Keratinocyte (primary cell): ENCODE results near the gene ELF1. TPM values are rescaled to one million over a fixed set of nuclear protein-coding genes. Genes with fewer than 3 reads are reported as not detected.

ENCODE experiments used
- DNase-seq: peaks from one replicate; pipeline ENCODE4 v3.0.0-alpha.2; 2011; ENCODE audit warnings: low read depth, missing footprints, low spot score
- FAIRE-seq: peaks from 2 replicates; lab custom pipeline; 2011; peaks lifted over from hg19 to GRCh38; lab: Jason Lieb, UNC
- H2AFZ ChIP-seq: 2 replicates; pipeline ENCODE4 v1.6.0; 2012; ENCODE audit warnings: low read length, control low read depth, inconsistent platforms; ENCODE audit not compliant: control insufficient read depth
- H3K27ac ChIP-seq: 2 replicates; pipeline ENCODE4 v1.5.1; 2011; ENCODE audit warnings: low read length; ENCODE audit not compliant: control insufficient read depth, insufficient read depth
- H3K27me3 ChIP-seq: 3 replicates; pipeline ENCODE4 v1.6.0; 2011; ENCODE audit warnings: low read length; ENCODE audit not compliant: control insufficient read depth, insufficient read depth; ENCODE audit errors: extremely low read depth
- H3K36me3 ChIP-seq, 2 experiments: 2 replicates in 1 of 2; 3 replicates in 1 of 2; pipeline ENCODE4 v1.5.1; 2011; ENCODE audit warnings: low read length in 2 of 2, mild to moderate bottlenecking in 1 of 2; ENCODE audit not compliant: control insufficient read depth in 2 of 2, insufficient read depth in 2 of 2; ENCODE audit errors: extremely low read depth in 1 of 2
- H3K4me1 ChIP-seq: 3 replicates; pipeline ENCODE4 v1.5.1; 2011; ENCODE audit warnings: low read length; ENCODE audit not compliant: control insufficient read depth, insufficient read depth; ENCODE audit errors: extremely low read depth
- H3K4me2 ChIP-seq: 3 replicates; pipeline ENCODE4 v1.6.0; 2011; ENCODE audit warnings: low read depth, low read length; ENCODE audit not compliant: control insufficient read depth, insufficient read depth; ENCODE audit errors: extremely low read depth
- H3K4me3 ChIP-seq, 3 experiments: fragments of 200-600 bp in 1 of 3; sonication (generic) in 1 of 3; 2 replicates in 2 of 3; 3 replicates in 1 of 3; pipeline ENCODE4 v1.5.1; 2011 to 2016; ENCODE audit warnings: low read length in 3 of 3, mild to moderate bottlenecking in 3 of 3, control low read depth in 2 of 3, inconsistent platforms in 1 of 3, low read depth in 1 of 3, mixed read lengths in 1 of 3, mixed run types in 1 of 3, moderate library complexity in 1 of 3; ENCODE audit not compliant: control insufficient read depth in 2 of 3, insufficient read depth in 2 of 3; ENCODE audit errors: extremely low read depth in 1 of 3
- H3K79me2 ChIP-seq: 2 replicates; pipeline ENCODE4 v1.6.0; 2012; ENCODE audit warnings: low read length; ENCODE audit not compliant: control insufficient read depth, insufficient read depth
- H3K9ac ChIP-seq: 3 replicates; pipeline ENCODE4 v1.6.0; 2011; ENCODE audit warnings: low read length; ENCODE audit not compliant: control insufficient read depth, insufficient read depth; ENCODE audit errors: extremely low read depth
- H3K9me1 ChIP-seq: 3 replicates; pipeline ENCODE4 v1.6.0; 2011; ENCODE audit warnings: low read length; ENCODE audit not compliant: control insufficient read depth, insufficient read depth; ENCODE audit errors: extremely low read depth
- H3K9me3 ChIP-seq: 2 replicates; pipeline ENCODE4 v1.5.1; 2012; ENCODE audit warnings: low read depth, low read length; ENCODE audit not compliant: control insufficient read depth
- H4K20me1 ChIP-seq: 3 replicates; pipeline ENCODE4 v1.6.0; 2011; ENCODE audit warnings: low read length; ENCODE audit not compliant: control insufficient read depth, insufficient read depth; ENCODE audit errors: extremely low read depth
- CTCF ChIP-seq, 3 experiments: IDR thresholded peaks in 1 of 3; conservative IDR thresholded peaks in 1 of 3; optimal IDR thresholded peaks in 1 of 3; 2 replicates in 2 of 3; 3 replicates in 1 of 3; pipeline versions ENCODE3 to v1.5.1; 2011; ENCODE audit warnings: low read length in 3 of 3, mild to moderate bottlenecking in 3 of 3, moderate library complexity in 2 of 3, control low read depth in 1 of 3, inconsistent platforms in 1 of 3; ENCODE audit not compliant: insufficient read depth in 2 of 3; ENCODE audit errors: extremely low read depth in 1 of 3
- EZH2 ChIP-seq: IDR thresholded peaks from one replicate; pipeline ENCODE4 v1.6.1; 2012; ENCODE audit warnings: inconsistent platforms, mild to moderate bottlenecking, low read length, moderate library complexity
- dilution Hi-C: fragments of 300-500 bp; cut with MboI; formaldehyde crosslinking; loops from one replicate; pipeline ENCODE4 v1.7.0; 2020; ENCODE audit warnings: low sequenced_read_pairs; ENCODE audit not compliant: extremely low pct_ligation_motif_present
- polyA plus RNA-seq, 5 experiments: library from polyadenylated mRNA; depleted of rRNA in 3 of 5; stranded (reverse) in 3 of 5; stranded (forward) in 1 of 5; unstranded in 1 of 5; fragments of >200 nt; gene quantifications; 1 replicate in 1 of 5; 2 replicates in 3 of 5; 3 replicates in 1 of 5; pipeline versions ENCODE4 v1.2.1 to v1.2.3, GENCODE V29; 2011 to 2012; ENCODE audit warnings: missing spikeins in 2 of 5, low read depth in 1 of 5, low replicate concordance in 1 of 5

ELF1 gene
- polyA plus RNA-seq, 1 donor (not counting 4 experiments of a cell fraction or from before 2014, with no cell fraction given) = 57.6 TPM

GRCh38 chr13:40958655-40959054 is 60.5 kb downstream of the ELF1 start:
- no peak for FAIRE-seq
- no peak overlapping the region for H2AFZ ChIP-seq
- no peaks in the 10 kb centered on the region for H3K9me1 ChIP-seq
- H3K36me3 ChIP-seq = peaks cover 4 to 9% of the 10 kb centered on the region in 2 experiments
- peaks cover 5% of the 10 kb centered on the region for H3K4me1 ChIP-seq
- no peak overlapping the region for H3K9ac ChIP-seq
- H3K27me3 ChIP-seq = no peaks in the 10 kb centered on the region
- no peak for DNase-seq
- H3K79me2 ChIP-seq = peaks cover 52% of the 10 kb centered on the region
- TF ChIP-seq CTCF (optimal IDR thresholded peaks at IDR 0.05 in 1 of 3, IDR thresholded peaks at IDR 0.05 in 1 of 3, conservative IDR thresholded peaks at IDR 0.05 in 1 of 3; ENCODE audit: extremely low read depth in 1 of 3, insufficient read depth in 2 of 3, low read length in 3 of 3) = no peak
- no peak for TF ChIP-seq EZH2
- no peak overlapping the region for H3K4me3 ChIP-seq
- no peak overlapping the region for H3K27ac ChIP-seq
- no peaks in the 10 kb centered on the region for H3K9me3 ChIP-seq
- no peaks in the 10 kb centered on the region for H4K20me1 ChIP-seq
- dilution Hi-C loops = no loop called here
- no peak overlapping the region for H3K4me2 ChIP-seq

- Histone ChIP-seq H3K4me2 (no peak overlapping the region), H2AFZ (no peak overlapping the region), H3K9me3 (no peaks in the 10 kb centered on the region), H3K4me1 (no peaks in the 10 kb centered on the region), H3K27me3 (no peaks in the 10 kb centered on the region), H3K36me3 (peaks cover 12 to 13% of the 10 kb centered on the region in 2 experiments), H4K20me1 (no peaks in the 10 kb centered on the region), H3K27ac (no peak overlapping the region), H3K4me3 (no peak overlapping the region), H3K9ac (no peak overlapping the region), H3K9me1 (no peaks in the 10 kb centered on the region), H3K79me2 (no peaks in the 10 kb centered on the region)
- DNase-seq = no peak
- FAIRE-seq = no peak
- dilution Hi-C loops = no loop called here
- TF ChIP-seq CTCF (optimal IDR thresholded peaks at IDR 0.05 in 1 of 3, IDR thresholded peaks at IDR 0.05 in 1 of 3, conservative IDR thresholded peaks at IDR 0.05 in 1 of 3; ENCODE audit: extremely low read depth in 1 of 3, insufficient read depth in 2 of 3, low read length in 3 of 3) (no peak), EZH2 (no peak)
These were observed 72.6 kb downstream of the ELF1 start for GRCh38 chr13:40946485-40946884.
